B cell (primary cell): Measurements from ENCODE around the gene GP1BB. TPM values are rescaled to one million over a fixed set of nuclear protein-coding genes. Genes with fewer than 3 reads are reported as not detected.

Experiments used
- ATAC-seq: fragments of 200-7000 bp; cut with Tn5 transposase; one replicate; pipeline ENCODE4 v1.10.0; 2021; ENCODE audit warnings: low read depth, mild to moderate bottlenecking, moderate number of reproducible peaks, moderate library complexity
- CTCF ChIA-PET: fragments of 350-600 bp; sonication (Branson Sonifier 250); formaldehyde crosslinking; loops from one replicate; lab custom pipeline; 2021; ENCODE audit warnings: antibody characterized with exemption, inconsistent platforms; lab: Charles Lee
- POLR2A ChIA-PET: fragments of 350-600 bp; sonication (Branson Sonifier 250); formaldehyde crosslinking; loops from one replicate; lab custom pipeline; 2021; ENCODE audit warnings: antibody characterized with exemption; lab: Charles Lee
- DNase-seq: peaks from one replicate; pipeline ENCODE4 v3.0.0; 2013
- H2AFZ ChIP-seq: 2 replicates; pipeline ENCODE4 v1.6.1; 2012; ENCODE audit warnings: mild to moderate bottlenecking, low read depth, low read length; ENCODE audit not compliant: insufficient read depth, poor library complexity, severe bottlenecking
- H3K27ac ChIP-seq, 2 donors: 1 replicate in 1 of 2; 2 replicates in 1 of 2; pipeline ENCODE4 v1.5.1; 2012 to 2013; ENCODE audit warnings: low read length in 2 of 2, mild to moderate bottlenecking in 2 of 2, moderate library complexity in 1 of 2
- H3K27me3 ChIP-seq, 4 experiments: fragments of 200-600 bp in 1 of 4; sonication (generic) in 1 of 4; replicated peaks in 1 of 4; 1 replicate in 2 of 4; 2 replicates in 2 of 4; pipeline versions ENCODE4 v1.6.1 to v1.7.0; 2013 to 2016; ENCODE audit warnings: low read length in 3 of 4, mild to moderate bottlenecking in 2 of 4, mixed read lengths in 1 of 4, moderate library complexity in 1 of 4; ENCODE audit not compliant: insufficient read depth in 4 of 4, control insufficient read depth in 3 of 4; ENCODE audit errors: control extremely low read depth in 1 of 4
- H3K36me3 ChIP-seq, 2 experiments: replicated peaks in 1 of 2; 1 replicate in 1 of 2; 2 replicates in 1 of 2; pipeline versions ENCODE4 v1.6.1 to v1.7.1; 2013; ENCODE audit warnings: low read length in 1 of 2; ENCODE audit not compliant: insufficient read depth in 2 of 2, control insufficient read depth in 1 of 2; ENCODE audit errors: control extremely low read depth in 1 of 2, extremely low read depth in 1 of 2
- H3K4me1 ChIP-seq, 2 donors: fragments of 200-600 bp in 1 of 2; sonication (generic) in 1 of 2; 1 replicate in 1 of 2; 2 replicates in 1 of 2; pipeline versions ENCODE4 v1.5.1 to v1.6.1; 2013 to 2017; ENCODE audit warnings: low read length in 2 of 2; ENCODE audit not compliant: control insufficient read depth in 2 of 2, insufficient read depth in 2 of 2
- H3K4me2 ChIP-seq: replicated peaks from 2 replicates; pipeline ENCODE3; 2012; ENCODE audit warnings: mild to moderate bottlenecking, low read depth, low read length; ENCODE audit not compliant: poor library complexity, severe bottlenecking
- H3K4me3 ChIP-seq, 5 experiments: fragments of 200-600 bp in 1 of 5; sonication (generic) in 1 of 5; 1 replicate in 3 of 5; 2 replicates in 2 of 5; pipeline versions ENCODE4 v1.5.1 to v1.7.0; 2011 to 2016; ENCODE audit warnings: low read length in 4 of 5, mild to moderate bottlenecking in 4 of 5, low read depth in 2 of 5, control low read depth in 1 of 5, moderate library complexity in 1 of 5; ENCODE audit not compliant: insufficient read depth in 1 of 5; ENCODE audit errors: control extremely low read depth in 1 of 5, extremely low read depth in 1 of 5
- H3K79me2 ChIP-seq: fragments of 200-600 bp; sonication (generic); one replicate; pipeline ENCODE4 v1.6.0; 2016; ENCODE audit warnings: low read length; ENCODE audit not compliant: control insufficient read depth, insufficient read depth
- H3K9ac ChIP-seq: fragments of 200-600 bp; sonication (generic); 2 replicates; pipeline ENCODE4 v1.6.1; 2017; ENCODE audit warnings: mild to moderate bottlenecking, low read length, moderate library complexity
- H3K9me3 ChIP-seq, 3 donors: one replicate each; pipeline versions ENCODE4 v1.6.1 to v1.7.1; 2013; ENCODE audit warnings: low read length in 2 of 3; ENCODE audit not compliant: control insufficient read depth in 2 of 3, insufficient read depth in 1 of 3; ENCODE audit errors: control extremely low read depth in 1 of 3
- H4K20me1 ChIP-seq: 2 replicates; pipeline ENCODE4 v1.6.0; 2012; ENCODE audit warnings: mild to moderate bottlenecking, low read length; ENCODE audit not compliant: insufficient read depth, control insufficient read depth, poor library complexity, severe bottlenecking
- H3K27ac Mint-ChIP-seq: one replicate; pipeline ENCODE4 v1.8.0; 2021; ENCODE audit warnings: mixed read lengths
- H3K27me3 Mint-ChIP-seq: one replicate; pipeline ENCODE4 v1.8.0; 2021; ENCODE audit warnings: mixed read lengths
- H3K4me1 Mint-ChIP-seq: one replicate; pipeline ENCODE4 v1.8.0; 2021; ENCODE audit warnings: mixed read lengths
- H3K4me3 Mint-ChIP-seq: one replicate; pipeline ENCODE4 v1.8.0; 2021; ENCODE audit warnings: mixed read lengths
- H3K9me3 Mint-ChIP-seq: one replicate; pipeline ENCODE4 v1.8.0; 2022; ENCODE audit warnings: mixed read lengths; ENCODE audit not compliant: insufficient read depth
- CTCF ChIP-seq: fragments of 200-600 bp; IDR thresholded peaks from one replicate; pipeline ENCODE4 v1.8.0; 2022; ENCODE audit warnings: antibody characterized with exemption, mild to moderate bottlenecking
- EZH2 ChIP-seq: IDR thresholded peaks from 2 replicates; pipeline ENCODE4 v1.6.1; 2012; ENCODE audit warnings: borderline replicate concordance, low read depth, mild to moderate bottlenecking, moderate library complexity, low read length; ENCODE audit not compliant: insufficient read depth, poor library complexity, severe bottlenecking
- WGBS: methylation state at CpG from one replicate; pipeline ENCODE4 v1.1.5; 2013; ENCODE audit warnings: missing lambda C conversion rate; ENCODE audit not compliant: insufficient coverage; 5-methylcytosine and 5-hydroxymethylcytosine counted together
- intact Hi-C: fragments of 100-400 bp; cut with micrococcal nuclease; formaldehyde crosslinking; loops from one replicate; pipeline ENCODE4 v1.10.0; 2022
- polyA plus RNA-seq: library from polyadenylated mRNA; depleted of rRNA; stranded (reverse); fragments of >200 nt; gene quantifications from 2 replicates; pipeline ENCODE4 v1.2.3, GENCODE V29; 2012
- total RNA-seq, 2 donors: library from RNA; stranded (reverse); fragments of 120-200 nt in 1 of 2; gene quantifications; 1 replicate in 1 of 2; 2 replicates in 1 of 2; pipeline versions ENCODE4 v1.2.3 to v1.2.4, GENCODE V29; 2013 to 2022

GP1BB gene
- total and polyA plus RNA-seq, 2 donors (not counting 1 experiment from before 2014, with no cell fraction given): 0.31 TPM; not detected in 1

- POLR2A ChIA-PET: no interaction called here
- Histone ChIP-seq H2AFZ (no peak overlapping the region), H3K79me2 (no peaks in the 10 kb centered on the region), H3K27ac (no peak overlapping the region), H3K4me1 (peaks cover 8 to 14% of the 10 kb centered on the region in 2 donors), H3K9me3 (peaks cover 0 to 2% (median 0%) of the 10 kb centered on the region in 3 donors), H3K27me3 (peaks cover 0 to 23% (median 10%) of the 10 kb centered on the region in 4 experiments), H3K9ac (no peak overlapping the region), H4K20me1 (no peaks in the 10 kb centered on the region), H3K36me3 (no peaks in the 10 kb centered on the region), H3K4me2 (no peak overlapping the region), H3K4me3 (no peak overlapping the region)
- CTCF ChIA-PET: no interaction called here
- Mint-ChIP-seq H3K4me3 (no peak overlapping the region), H3K27me3 (peaks cover 24% of the 10 kb centered on the region), H3K27ac (no peak overlapping the region), H3K9me3 (no peaks in the 10 kb centered on the region), H3K4me1 (peaks cover 3% of the 10 kb centered on the region)
- no peak for TF ChIP-seq EZH2
- no peak for TF ChIP-seq CTCF
- WGBS: 93% methylated on average over 6 of the region's 6 CpGs
- intact Hi-C loops: no loop called here
- DNase-seq: no peak
- ATAC-seq: no peak
These were observed 12.6 kb upstream of the GP1BB start for GRCh38 chr22:19710769-19711106.

- no peaks in the 10 kb centered on the region for H3K36me3 ChIP-seq
- DNase-seq (no peak), ATAC-seq (no peak)
- H3K27ac ChIP-seq: no peak overlapping the region
- H2AFZ ChIP-seq: no peak overlapping the region
- ChIA-PET CTCF (interaction anchor here (1.5 kb wide), 1 partner anchor 18 kb away, joined by 3 read pairs; no protein-coding TSS in a partner anchor), POLR2A (interaction anchor here (0.7 kb wide), 1 partner anchor 1687 kb away, joined by 3 read pairs; no protein-coding TSS in a partner anchor)
- H3K4me2 ChIP-seq: no peak overlapping the region
- Mint-ChIP-seq H3K4me3 (peak overlapping the region; percentile 80), H3K9me3 (no peaks in the 10 kb centered on the region), H3K27me3 (peaks cover 27% of the 10 kb centered on the region), H3K4me1 (peaks cover 7% of the 10 kb centered on the region), H3K27ac (no peak overlapping the region)
- H3K9ac ChIP-seq: no peak overlapping the region
- WGBS: 95% methylated on average over 9 of the region's 13 CpGs
- intact Hi-C loops: no loop called here
- H3K27me3 ChIP-seq: peaks cover 0 to 42% (median 17%) of the 10 kb centered on the region in 4 experiments
- TF ChIP-seq EZH2 (no peak), CTCF (no peak)
- no peak overlapping the region for H3K4me3 ChIP-seq
- no peaks in the 10 kb centered on the region for H4K20me1 ChIP-seq
- H3K79me2 ChIP-seq: no peaks in the 10 kb centered on the region
- H3K9me3 ChIP-seq: peaks cover 0 to 8% (median 0%) of the 10 kb centered on the region in 3 donors
- H3K4me1 ChIP-seq: peaks cover 15 to 16% of the 10 kb centered on the region in 2 donors
These were observed 10.1 kb upstream of the GP1BB start for GRCh38 chr22:19713245-19713644.
